OCI-LY1 (cell line): ENCODE data around the gene RNF44.

Experiments used
- CTCF ChIP-seq: fragments of 200-600 bp; sonication (generic), shearing (Covaris generic); IDR thresholded peaks from 2 replicates; pipeline ENCODE4 v1.5.1; 2017; ENCODE audit warnings: mild to moderate bottlenecking, antibody characterized with exemption, low read length, moderate library complexity, mixed read lengths
- EZH2 ChIP-seq: fragments of 200-600 bp; sonication (generic), shearing (Covaris generic); IDR thresholded peaks from 2 replicates; pipeline ENCODE4 v1.8.0; 2017; ENCODE audit warnings: borderline replicate concordance, mixed run types, mild to moderate bottlenecking, antibody characterized with exemption, low read length, moderate library complexity, mixed read lengths

GRCh38 chr5:176514244-176514950 is 22.8 kb downstream of the RNF44 start:
- TF ChIP-seq EZH2: no peak
- TF ChIP-seq CTCF: no peak
